Activated CD4-positive, alpha-beta T cell treated with anti-CD3 and anti-CD28 coated beads for 1 hour (primary cell): ENCODE results near the gene EIPR1.
A peak's percentile ranks its signal among the peaks of the same experiment; 100 is the strongest.

Experiments used
- DNase-seq: peaks from one replicate; pipeline ENCODE4 v3.0.0-alpha.2; 2020

Gene EIPR1

DNA sequence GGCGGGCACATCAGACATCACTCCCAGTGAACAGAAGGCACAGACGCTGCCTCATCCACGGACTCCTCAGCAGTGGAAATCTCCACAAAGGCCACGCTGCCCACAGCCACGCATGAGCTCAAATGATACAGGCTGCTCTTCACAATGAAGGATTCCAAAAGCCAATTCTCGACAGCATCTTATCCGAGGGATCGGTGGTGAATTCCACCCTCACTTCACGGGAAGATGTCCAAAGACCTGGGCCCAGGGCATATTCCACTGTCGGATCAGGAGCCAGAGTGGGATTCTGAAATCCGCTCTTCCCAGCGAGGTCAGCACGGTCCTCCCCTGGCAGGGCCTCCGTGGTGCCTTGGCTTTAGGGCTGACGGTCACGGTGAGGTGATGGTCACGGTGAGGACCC, 55.8 kb downstream of the EIPR1 start:
- DNase-seq, result no peak

DNA sequence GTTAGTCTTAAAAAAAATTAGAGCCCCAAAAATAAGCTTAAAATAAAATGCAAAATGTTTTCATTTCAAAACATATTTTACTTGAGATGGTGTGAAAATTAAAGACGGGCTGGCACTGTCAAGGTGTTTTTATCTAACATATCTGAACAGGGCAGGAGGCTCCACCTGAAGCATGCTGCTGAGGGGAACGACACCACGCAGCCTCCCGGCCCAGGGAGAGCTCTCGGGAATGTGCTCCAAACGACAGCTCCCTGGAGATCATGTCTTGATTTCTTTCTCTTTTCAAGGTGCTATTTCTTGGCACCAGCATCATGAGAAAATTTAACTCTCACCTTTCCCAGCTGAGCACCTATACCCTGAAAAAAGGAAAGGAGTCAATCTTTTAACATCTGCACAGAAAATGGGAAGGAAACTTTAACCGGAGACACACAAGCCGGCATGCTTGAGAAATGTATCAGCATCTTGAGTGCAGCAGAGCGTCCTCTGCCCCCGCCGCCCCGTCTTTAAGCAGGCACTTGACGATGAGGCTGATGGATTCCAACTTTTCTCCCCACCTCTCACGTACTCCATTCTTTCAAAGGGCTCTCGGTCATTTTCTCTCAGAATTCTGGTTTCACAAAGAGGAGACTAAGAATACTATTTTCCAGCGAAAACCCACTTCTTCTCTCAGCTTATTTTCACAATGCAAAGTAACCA, 56.6 kb downstream of the EIPR1 start:
- DNase-seq, result no peak

DNA sequence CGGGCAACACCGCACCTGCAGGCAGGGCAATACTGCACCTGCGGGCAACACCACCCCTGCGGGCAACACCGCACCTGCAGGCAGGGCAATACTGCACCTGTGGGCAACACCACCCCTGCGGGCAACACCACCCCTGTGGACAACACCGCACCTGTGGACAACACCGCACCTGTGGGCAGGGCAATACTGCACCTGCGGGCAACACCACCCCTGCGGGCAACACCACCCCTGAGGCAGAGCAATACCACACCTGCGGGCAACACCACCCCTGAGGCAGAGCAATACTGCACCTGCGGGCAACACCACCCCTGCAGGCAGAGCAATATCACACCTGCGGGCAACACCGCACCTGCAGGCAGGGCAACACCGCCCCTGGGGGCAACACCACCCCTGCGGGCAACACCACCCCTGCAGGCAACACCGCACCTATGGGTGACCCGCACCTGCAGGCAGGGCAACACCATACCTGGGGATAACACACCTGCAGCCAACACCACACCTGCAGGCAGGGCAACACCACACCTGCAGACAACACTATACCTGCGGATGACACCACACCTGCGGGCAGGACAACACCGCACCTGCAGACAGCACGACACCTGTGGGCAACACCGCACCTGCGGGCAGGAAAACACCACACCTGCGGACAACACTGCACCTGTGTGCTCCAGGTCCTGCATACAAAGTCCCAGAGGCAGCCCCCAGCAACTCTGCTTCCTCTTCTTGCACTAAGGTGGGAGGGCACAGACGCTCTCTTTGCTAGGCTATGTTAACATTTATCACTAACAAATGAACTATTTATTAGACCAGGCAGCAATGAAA, 57.7 kb downstream of the EIPR1 start:
- no peak for DNase-seq

DNA sequence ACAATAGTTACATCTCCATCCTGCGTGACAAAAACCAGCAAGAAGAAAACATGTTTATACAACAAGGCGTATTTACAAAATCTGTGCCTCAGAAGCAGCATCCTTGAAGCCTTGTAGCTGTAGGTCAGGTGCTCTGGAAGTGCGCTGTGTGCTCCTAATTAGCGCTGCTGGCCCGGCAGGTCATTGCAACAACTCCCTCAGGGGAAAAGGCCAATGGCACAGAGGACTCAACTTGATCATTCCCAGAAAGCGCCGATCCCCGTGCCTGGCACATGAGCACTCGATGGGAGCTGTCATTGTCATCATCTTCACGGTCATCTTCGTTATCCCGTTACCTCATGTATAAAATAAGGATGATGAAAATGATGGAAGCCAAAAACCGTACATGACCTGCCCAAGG, 58.5 kb downstream of the EIPR1 start:
- DNase-seq, result no peak

DNA sequence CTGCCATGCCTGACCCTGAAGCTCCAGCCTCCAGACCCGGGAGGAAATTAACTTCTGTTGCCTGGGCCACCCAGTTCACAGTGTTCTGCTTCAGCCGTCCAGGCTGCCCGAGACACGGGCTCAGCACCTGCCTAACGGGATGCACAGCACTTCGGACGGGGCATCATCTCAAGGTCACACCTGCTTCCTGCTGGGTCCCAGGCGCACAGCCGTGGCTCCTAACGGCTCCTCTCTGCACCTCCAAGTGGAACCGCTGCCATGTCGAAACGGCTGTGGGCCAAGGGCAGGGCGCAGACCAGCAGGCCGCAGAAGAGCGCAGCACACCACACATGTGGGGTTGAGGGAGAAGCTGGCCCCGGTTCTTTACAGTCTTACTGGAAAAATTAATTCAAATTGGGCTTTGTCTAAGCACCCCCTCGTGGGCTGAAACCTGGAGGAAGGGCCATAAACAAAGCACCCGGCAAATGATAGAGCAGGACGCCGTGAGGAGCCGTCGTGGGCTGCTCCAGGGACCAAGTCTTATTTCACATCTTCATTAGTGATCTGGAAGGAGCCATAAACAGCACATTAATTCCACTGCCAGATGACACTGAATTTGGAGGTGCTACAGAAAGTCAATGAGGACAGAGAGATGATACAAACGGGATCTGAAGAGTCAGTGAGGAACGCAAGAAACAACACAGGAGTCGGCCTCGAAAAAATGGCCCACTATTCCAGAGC, 59.6 kb downstream of the EIPR1 start:
- DNase-seq, result no peak

DNA sequence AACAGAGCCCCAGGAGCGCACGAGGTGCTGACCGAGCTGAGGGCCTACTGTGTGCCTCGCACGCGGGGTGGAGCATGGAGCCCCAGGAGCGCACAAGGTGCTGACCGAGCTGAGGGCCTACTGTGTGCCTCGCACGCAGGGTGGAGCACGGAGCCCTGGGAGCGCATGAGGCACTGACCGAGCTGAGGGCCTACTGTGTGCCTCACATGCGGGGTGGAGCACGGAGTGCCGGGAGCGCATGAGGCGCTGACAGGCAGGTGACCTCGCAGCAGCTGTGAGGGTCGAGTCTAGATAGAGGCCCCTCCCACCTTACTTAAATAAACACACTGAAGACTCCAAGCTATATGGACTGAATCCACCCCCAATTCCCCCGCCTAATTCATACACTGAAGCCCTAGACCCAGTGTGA, 60.3 kb downstream of the EIPR1 start:
- no peak for DNase-seq

DNA sequence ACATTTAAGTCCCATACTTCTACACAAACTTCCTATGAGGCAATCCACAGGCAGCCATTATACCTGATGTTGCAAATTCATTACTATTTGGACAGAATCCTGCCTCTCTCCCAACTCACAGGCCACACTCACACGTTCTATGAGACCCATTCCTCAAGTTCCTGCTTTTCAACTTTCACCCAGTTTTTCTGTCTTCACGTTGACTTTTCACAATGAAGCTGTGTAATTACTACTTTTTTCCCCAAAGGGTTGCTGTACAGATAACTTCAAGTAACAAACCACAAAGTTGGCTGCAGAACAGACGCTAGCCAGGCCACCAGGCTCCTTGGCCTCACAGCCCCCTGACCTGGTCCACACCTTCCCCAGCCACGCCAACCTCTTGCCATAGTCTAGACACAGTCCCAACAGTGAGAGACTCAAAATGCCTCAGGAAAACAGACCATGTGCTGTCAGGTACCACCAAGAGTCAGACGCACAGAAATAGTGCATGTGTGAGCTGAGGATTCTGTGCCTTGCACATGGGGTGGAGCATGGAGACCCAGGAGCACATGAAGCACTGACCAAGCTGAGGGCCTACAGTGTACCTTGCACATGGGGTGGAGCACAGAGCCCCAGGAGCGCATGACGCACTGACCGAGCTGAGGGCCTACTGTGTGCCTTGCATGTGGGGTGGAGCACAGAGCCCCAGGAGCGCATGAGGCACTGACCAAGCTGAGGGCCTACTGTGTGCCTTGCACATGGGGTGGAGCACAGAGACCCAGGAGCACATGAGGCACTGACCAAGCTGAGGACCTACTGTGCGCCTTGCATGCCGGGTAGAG, 61.0 kb downstream of the EIPR1 start:
- no peak for DNase-seq

DNA sequence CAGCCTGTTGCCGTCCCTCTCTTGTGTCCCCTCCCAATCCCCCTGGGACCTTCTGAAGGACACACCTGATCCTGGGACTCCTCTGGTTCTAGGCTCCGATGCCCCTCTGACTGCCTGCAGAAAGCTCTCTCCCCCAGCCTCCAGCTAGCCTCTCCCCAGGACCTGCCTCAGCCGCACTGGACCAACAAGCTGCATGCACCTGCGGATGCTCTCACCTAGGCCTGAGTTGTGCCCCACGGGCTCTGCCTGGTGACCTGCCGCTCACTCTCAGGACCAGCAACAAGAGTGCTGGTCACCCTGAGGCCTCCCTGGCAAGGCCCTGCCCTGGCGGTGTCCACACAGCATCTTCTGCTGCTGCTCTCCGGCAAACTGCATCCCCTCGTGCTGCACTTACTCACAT, 63.0 kb downstream of the EIPR1 start:
- no peak for DNase-seq

DNA sequence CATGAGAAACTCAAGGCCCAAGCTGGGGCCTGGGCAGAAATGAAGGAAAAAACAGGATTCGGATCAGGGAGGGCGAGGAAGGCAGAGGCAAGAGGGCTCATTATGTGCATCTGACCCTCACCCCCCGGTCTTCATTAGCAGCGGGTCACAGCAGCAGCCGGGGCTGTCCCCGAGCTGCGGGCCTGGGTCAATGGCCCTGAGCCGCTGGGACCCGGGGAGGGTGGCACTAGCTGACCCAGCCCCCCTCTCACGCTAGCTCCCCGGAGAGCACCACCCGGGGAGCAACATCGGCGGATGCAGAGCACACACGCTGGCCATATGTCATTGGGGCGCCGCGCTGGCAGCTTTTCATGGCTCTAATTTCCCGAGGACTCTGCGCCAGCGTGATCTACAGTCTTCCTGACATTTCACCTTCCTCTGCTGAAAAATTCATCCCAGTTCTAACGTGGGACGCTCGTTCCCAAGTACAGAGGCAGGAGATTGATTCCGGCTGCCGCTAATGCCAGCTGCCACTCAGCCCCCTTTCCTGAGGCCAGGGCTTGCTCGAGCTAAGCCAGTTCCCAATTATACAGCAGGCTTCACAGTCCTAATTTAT, 63.7 kb downstream of the EIPR1 start:
- DNase-seq, result no peak

DNA sequence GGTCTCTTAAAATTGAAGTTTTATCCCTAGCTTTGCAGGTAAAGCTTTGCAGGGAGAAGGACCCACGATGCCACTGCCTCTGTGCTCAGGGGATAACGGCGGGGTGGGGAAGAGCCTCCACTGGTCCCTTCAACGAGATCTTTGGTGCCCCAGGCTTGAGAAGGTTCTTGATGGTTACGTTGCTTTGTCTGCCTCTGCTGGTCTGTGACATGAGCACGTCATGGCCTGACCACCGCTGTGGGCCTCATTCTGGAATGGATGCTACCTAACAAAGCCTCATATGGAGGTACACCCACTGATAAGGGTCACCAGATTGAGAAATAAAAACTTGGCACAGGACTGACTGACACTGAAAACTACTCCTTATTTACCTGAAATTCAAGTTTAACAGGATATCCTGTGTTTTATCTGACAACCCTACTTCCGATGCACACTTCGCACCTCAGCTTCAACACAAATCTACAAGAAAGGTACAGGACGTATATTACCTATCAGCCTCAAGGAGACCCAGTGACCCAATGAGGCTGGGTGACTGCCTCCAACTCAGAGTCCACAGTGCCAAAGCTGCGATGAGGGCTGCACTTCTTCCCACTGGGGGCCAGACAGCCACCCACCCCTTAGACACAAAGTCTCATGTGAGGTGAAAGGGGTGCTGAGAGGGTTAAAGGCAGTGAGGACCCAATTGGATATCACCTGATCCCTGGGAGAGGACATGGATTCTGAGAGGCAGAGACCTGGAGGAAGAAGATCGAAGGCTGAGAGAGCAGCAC, 64.9 kb downstream of the EIPR1 start:
- no peak for DNase-seq

DNA sequence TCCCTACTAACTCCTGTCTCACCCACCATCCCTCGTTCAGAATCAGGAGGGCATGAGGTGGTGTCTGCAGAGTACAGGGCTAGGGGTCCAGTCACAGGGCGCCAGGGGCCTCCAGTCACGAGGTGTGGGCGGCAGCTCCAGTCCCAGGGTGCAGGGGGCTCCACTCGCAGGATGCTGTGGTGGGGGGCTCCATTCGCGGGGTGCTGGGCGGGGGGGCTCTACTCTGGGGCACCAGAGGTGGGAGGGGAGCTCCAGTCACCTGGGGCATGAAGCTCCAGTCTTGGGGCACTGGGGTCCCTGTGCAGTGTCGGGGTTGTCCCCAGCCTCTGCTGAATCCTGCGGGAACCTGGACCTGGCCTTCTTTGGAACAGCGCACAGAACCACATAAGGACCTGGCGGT, 66.0 kb downstream of the EIPR1 start:
- DNase-seq, result no peak

DNA sequence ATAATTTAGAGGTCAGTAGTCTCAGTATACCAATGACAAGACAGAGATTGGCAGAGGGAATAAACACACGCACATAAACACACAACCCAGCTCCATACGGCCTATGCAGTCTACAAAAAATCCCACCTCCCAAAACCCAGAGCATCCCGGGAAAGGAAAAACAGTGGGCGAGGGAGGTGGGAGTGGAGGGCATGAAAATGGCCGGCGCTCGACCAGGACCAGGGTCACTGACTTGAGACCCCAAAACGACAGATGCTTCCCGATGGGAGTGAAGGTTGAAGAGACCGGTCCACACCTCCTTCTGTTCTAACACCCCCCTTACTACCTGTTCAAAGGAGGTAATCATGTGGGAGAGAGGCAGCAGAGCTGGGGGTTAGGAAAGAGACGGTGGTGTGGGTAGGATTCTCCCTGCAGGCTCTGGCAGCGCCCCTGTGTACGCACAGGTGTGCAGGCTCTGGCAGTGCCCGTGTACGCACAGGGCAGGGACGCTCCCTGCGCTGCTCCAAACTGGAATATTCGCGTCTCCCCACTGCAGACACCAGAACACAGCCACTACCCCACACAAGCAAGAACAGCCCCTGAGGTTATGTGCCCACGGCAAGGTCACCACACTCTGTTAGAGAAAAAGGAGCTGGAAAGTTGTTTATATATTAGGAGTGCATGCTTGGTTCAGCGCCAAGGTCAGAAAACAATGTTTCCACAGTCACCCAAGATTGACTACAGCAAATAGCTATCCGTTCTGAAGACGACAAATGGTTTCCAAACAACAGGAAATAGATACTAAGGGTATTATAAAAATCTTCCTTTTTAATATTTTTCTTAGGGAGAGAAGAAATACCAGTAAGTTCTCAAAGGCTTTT, 67.9 kb downstream of the EIPR1 start:
- no peak for DNase-seq

DNA sequence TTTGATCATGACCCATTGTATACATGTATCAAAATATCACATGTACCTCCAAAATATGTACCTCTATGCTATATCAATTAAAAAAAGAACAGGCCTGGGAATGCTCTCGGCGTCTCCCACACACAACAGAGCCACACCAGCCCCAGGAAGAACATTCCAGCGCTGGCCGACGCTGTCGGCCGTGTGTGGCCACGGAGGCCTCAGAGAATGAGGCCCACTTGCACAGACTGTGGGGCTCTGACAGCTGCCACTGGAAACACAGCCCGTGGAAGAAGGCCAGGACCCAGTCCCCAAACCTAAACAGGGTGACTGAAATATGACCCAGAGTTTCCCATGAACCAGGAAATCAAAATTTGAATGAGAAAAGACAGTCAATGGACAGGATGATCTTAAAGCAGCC, 69.7 kb downstream of the EIPR1 start:
- DNase-seq, result no peak

DNA sequence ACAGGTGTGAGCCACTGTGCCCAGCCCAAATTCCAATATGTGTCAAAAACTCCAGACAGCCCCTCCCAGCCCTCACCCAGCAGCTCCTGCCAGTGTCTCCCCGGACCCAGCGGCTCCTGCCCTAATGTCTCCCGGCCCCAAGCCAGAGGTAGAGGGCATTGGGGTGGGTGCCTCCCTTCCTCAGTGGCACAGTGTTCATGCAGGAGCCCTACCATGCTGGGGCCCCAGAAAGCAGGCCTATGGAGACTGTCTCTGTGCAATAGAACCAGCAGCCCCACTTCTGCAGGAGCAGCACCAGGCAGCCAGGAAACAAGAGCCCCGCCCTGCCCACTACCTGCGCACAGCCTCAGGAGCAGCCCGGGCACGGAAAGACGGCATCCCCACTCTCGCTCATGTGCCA, 70.4 kb downstream of the EIPR1 start:
- no peak for DNase-seq

DNA sequence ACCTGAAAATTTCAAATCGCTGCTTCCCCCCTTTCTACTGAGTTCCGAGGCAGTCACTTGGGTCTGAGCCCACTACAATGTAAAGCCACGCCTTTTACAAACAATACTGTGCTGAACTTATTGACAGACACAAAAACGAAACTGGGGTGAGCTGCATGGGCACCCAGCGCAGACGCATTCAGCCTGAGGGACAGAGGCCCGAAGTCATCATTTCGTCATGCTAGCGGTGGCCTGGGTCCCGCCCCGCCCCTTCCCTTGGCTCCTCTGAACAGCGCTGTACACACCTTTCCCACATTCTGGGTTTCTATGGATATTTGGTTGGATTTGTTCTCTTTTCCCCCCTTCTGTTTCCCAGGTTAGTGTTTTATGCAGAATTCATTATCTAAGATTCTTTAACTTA, 71.7 kb downstream of the EIPR1 start:
- DNase-seq, result no peak

DNA sequence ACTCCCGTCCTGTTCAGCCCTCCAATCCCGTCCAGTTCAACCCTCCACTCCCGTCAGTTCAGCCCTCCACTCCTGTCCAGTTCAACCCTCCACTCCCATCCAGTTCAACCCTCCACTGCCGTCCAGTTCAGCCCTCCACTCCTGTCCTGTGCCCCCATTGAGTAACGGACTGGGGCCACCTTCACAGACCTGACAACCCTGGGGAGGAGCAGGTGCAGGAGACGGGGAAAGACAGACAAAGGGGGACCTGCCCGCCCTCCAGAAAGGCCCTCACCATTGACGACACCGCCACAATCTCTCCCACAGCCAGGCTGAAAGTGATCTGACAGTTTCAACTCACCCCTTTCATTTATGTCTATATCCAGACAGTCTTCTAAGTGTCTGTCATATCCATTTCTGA, 72.2 kb downstream of the EIPR1 start:
- no peak for DNase-seq

DNA sequence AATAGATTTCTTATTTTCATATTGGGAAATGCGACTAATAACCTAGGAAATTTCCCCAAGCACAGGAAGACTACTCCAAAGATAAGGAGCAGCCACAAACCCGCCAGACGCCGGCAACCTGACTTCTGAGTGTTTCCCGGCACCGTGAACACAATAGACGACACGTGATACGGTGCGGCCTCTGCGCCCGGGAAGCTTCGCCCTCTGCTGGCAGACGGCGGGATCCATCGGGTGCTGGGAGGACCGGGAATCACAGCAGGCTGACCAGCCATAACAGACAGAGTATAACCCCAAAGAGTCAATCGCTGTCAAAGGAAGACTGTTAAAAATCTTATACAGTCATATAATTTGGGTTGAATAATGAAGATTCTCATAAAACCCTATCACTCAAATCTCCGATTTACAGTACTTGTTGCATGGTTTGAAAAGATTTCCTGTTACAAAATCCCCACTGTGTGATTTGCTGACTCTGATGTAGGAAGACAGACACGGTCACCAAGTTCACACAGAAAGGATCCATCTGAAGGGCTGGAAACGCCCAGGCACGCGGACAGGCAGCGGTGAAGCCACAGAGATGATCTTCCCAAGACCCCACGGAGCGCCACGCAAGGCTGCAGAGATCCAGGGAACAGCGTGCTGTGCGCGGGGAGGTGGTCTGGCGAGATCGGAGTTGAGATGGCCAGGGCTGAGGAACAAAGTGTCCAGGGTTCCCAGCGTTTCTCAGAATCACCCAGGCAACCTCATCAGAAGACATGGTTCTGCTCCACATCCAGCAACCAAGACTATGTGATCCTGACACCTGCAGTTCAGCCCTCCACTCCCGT, 73.8 kb downstream of the EIPR1 start:
- peak; percentile 59 for DNase-seq

DNA sequence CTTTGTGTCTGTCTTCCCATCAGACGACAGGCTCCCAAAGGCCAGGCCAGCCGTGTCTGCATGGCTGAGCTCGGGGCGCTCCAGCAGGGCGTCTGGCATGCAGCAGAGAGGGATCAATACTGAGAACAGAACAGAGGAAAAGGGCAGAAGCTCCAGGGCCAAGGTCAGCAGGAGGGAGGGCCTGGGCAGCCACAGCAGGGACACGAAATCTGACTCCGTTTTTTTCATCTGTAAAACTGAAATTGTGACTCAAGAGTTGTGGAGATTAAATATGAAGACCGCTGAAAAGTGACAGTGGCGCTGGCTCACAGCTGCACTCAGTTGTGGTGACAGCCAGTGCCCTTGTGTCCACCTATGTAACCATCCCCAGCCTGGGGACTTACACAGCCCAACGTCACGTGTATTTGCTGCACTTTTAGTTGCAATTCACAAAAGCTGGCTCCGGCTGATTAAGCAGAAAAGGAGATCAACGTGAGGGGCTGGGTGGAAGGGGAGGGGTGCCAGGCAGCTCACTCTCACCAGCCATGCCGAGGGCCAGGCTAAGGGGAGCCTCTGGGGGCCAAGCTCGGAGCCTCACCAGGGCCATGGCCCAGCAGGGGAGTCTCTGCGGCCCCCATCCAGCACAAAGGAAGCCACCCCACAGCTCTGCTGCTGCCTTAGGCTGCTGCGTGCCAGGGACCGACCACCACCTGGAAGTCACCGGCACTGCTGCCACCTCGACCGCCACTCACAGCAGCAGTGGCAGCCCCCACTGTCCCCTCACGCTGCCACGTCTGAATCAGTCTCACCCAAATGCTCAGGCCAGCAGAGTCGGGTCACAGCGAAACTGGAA, 74.7 kb downstream of the EIPR1 start:
- DNase-seq, result no peak

DNA sequence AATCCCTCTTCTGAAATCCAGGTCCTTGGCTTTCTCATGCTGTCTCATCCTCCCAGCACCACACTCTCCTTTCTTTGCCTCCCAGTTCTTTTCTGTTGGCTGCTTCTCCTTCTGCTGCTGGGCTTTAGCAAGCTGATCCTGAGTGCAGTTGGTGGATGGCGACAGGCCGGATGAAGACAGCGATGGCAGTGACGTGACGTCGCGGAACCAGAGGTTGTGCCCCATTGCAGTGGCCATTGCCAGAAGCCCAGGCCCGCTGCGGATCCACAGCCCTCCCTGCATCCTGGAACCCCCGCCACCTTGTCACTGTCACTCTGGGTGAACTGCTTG, 75.2 kb downstream of the EIPR1 start:
- no peak for DNase-seq
